Activated CD8-positive, alpha-beta T cell treated with anti-CD3 and anti-CD28 coated beads, Interleukin-2, amount 10 ng/mL, durations not matched to agents 7 days and 5 days (primary cell): ENCODE data around the gene BRPF3. TPM values are rescaled to one million over a fixed set of nuclear protein-coding genes. Genes with fewer than 3 reads are reported as not detected.
"Not testable (repeated sequence)": the region's sequence is repeated elsewhere in the genome, so short reads cannot be mapped to it uniquely, and the experiment has no call there.

Experiments used
- ATAC-seq: fragments of 150-1000 bp; cut with Tn5 transposase; one replicate; pipeline ENCODE4 v1.10.0; 2021; ENCODE audit warnings: moderate library complexity
- CTCF ChIA-PET: fragments of 350-600 bp; sonication (Branson Sonifier 250); formaldehyde crosslinking; loops from one replicate; lab custom pipeline; 2021; ENCODE audit warnings: antibody characterized with exemption; lab: Charles Lee
- POLR2A ChIA-PET: fragments of 350-600 bp; sonication (Branson Sonifier 250); formaldehyde crosslinking; loops from one replicate; lab custom pipeline; 2021; ENCODE audit warnings: antibody characterized with exemption; lab: Charles Lee
- DNase-seq: peaks from one replicate; pipeline ENCODE4 v3.0.0-alpha.2; 2020
- H3K27ac Mint-ChIP-seq: one replicate; pipeline ENCODE4 v1.8.0; 2021; ENCODE audit warnings: mild to moderate bottlenecking, mixed read lengths
- H3K27me3 Mint-ChIP-seq: one replicate; pipeline ENCODE4 v1.8.0; 2021; ENCODE audit warnings: low read depth, mixed read lengths
- H3K36me3 Mint-ChIP-seq: one replicate; pipeline ENCODE4 v1.8.0; 2021; ENCODE audit warnings: low read depth, mixed read lengths
- H3K4me1 Mint-ChIP-seq: one replicate; pipeline ENCODE4 v1.8.0; 2021; ENCODE audit warnings: low read depth, mixed read lengths
- H3K4me3 Mint-ChIP-seq: one replicate; pipeline ENCODE4 v1.8.0; 2021; ENCODE audit warnings: mild to moderate bottlenecking, mixed read lengths
- H3K9me3 Mint-ChIP-seq: one replicate; pipeline ENCODE4 v1.8.0; 2022; ENCODE audit warnings: mixed read lengths; ENCODE audit not compliant: insufficient read depth
- total RNA-seq, 2 experiments: library from RNA; stranded (reverse); gene quantifications; one replicate each; pipeline ENCODE4 v1.2.3, GENCODE V29; 2021

The BRPF3 gene
- total RNA-seq, 2 experiments from 2014 or later: 17.5 to 19.4 TPM

GRCh38 chr6:36218516-36218915, 22.0 kb downstream of the BRPF3 start:
- ATAC-seq, H3K9me3 Mint-ChIP-seq: not testable (repeated sequence)

GRCh38 chr6:36219081-36219480, 22.5 kb downstream of the BRPF3 start:
- no peak for DNase-seq
- no peak overlapping the region for H3K4me3 Mint-ChIP-seq
- ChIA-PET CTCF (no interaction called here), POLR2A (interaction anchor here (0.6 to 1.3 kb wide), 2 partner anchors 11 to 98 kb away, joined by 3 read pairs; no protein-coding TSS in a partner anchor)
- H3K36me3 Mint-ChIP-seq: peaks cover 32% of the 10 kb centered on the region
- no peaks in the 10 kb centered on the region for H3K9me3 Mint-ChIP-seq
- no peak overlapping the region for H3K27ac Mint-ChIP-seq
- no peaks in the 10 kb centered on the region for H3K4me1 Mint-ChIP-seq
- no peak for ATAC-seq
- H3K27me3 Mint-ChIP-seq: no peaks in the 10 kb centered on the region

More at GRCh38 chr6:36218516-36218915, 22.0 kb downstream of the BRPF3 start:
- not testable (repeated sequence) for DNase-seq, H3K4me3 Mint-ChIP-seq, H3K4me1 Mint-ChIP-seq, H3K27me3 Mint-ChIP-seq, H3K27ac Mint-ChIP-seq
- peaks cover 38% of the 10 kb centered on the region for H3K36me3 Mint-ChIP-seq
- POLR2A ChIA-PET: interaction anchor here (0.6 to 1.3 kb wide), 2 partner anchors 11 to 97 kb away, joined by 3 read pairs; no protein-coding TSS in a partner anchor
- CTCF ChIA-PET: interaction anchor here (0.9 to 1.6 kb wide), 2 partner anchors 9 to 84 kb away, joined by 4 to 6 read pairs; no protein-coding TSS in a partner anchor

GRCh38 chr6:36220226-36220625, 23.7 kb downstream of the BRPF3 start:
- H3K9me3 Mint-ChIP-seq: no peaks in the 10 kb centered on the region
- peaks cover 31% of the 10 kb centered on the region for H3K36me3 Mint-ChIP-seq
- H3K27ac Mint-ChIP-seq: no peak overlapping the region
- CTCF ChIA-PET: interaction anchor here (1.1 kb wide), 1 partner anchor 125 kb away, joined by 3 read pairs; no protein-coding TSS in a partner anchor
- no peak overlapping the region for H3K4me3 Mint-ChIP-seq
- no peaks in the 10 kb centered on the region for H3K27me3 Mint-ChIP-seq
- POLR2A ChIA-PET: no interaction called here
- ATAC-seq (no peak), DNase-seq (no peak)
- no peaks in the 10 kb centered on the region for H3K4me1 Mint-ChIP-seq

- Mint-ChIP-seq H3K27ac (no peak overlapping the region), H3K27me3 (no peaks in the 10 kb centered on the region), H3K36me3 (peaks cover 29% of the 10 kb centered on the region), H3K4me1 (no peaks in the 10 kb centered on the region), H3K4me3 (no peak overlapping the region), H3K9me3 (no peaks in the 10 kb centered on the region)
- DNase-seq: no peak
- POLR2A ChIA-PET: no interaction called here
- CTCF ChIA-PET: interaction anchor here (0.6 to 1.4 kb wide), 2 partner anchors 12 to 120 kb away, joined by 3 to 4 read pairs; no protein-coding TSS in a partner anchor
- ATAC-seq: no peak
Observed at GRCh38 chr6:36221674-36222073, 25.1 kb downstream of the BRPF3 start.

- H3K36me3 Mint-ChIP-seq: peaks cover 23% of the 10 kb centered on the region
- no peaks in the 10 kb centered on the region for H3K27me3 Mint-ChIP-seq
- H3K4me1 Mint-ChIP-seq: peaks cover 6% of the 10 kb centered on the region
- no peaks in the 10 kb centered on the region for H3K9me3 Mint-ChIP-seq
- DNase-seq (no peak), ATAC-seq (no peak)
- no peak overlapping the region for H3K4me3 Mint-ChIP-seq
- POLR2A ChIA-PET: no interaction called here
- CTCF ChIA-PET: no interaction called here
- no peak overlapping the region for H3K27ac Mint-ChIP-seq
Observed at GRCh38 chr6:36222924-36223323, 26.4 kb downstream of the BRPF3 start.

GRCh38 chr6:36223706-36224105, 27.2 kb downstream of the BRPF3 start:
- no peaks in the 10 kb centered on the region for H3K9me3 Mint-ChIP-seq
- ChIA-PET POLR2A (no interaction called here), CTCF (interaction anchor here (1.2 kb wide), 1 partner anchor 17 kb away, joined by 3 read pairs; no protein-coding TSS in a partner anchor)
- H3K36me3 Mint-ChIP-seq: peaks cover 23% of the 10 kb centered on the region
- H3K27ac Mint-ChIP-seq: no peak overlapping the region
- DNase-seq (no peak), ATAC-seq (no peak)
- no peak overlapping the region for H3K4me3 Mint-ChIP-seq
- peaks cover 12% of the 10 kb centered on the region for H3K4me1 Mint-ChIP-seq
- no peaks in the 10 kb centered on the region for H3K27me3 Mint-ChIP-seq

GRCh38 chr6:36224918-36225461, 28.4 kb downstream of the BRPF3 start:
- Mint-ChIP-seq H3K27ac (no peak overlapping the region), H3K27me3 (no peaks in the 10 kb centered on the region), H3K36me3 (peaks cover 23% of the 10 kb centered on the region), H3K4me3 (no peak overlapping the region), H3K4me1 (peaks cover 12% of the 10 kb centered on the region), H3K9me3 (no peaks in the 10 kb centered on the region)
- ATAC-seq (no peak), DNase-seq (no peak)
- ChIA-PET CTCF (interaction anchor here (1.2 kb wide), 1 partner anchor 18 kb away, joined by 3 read pairs; no protein-coding TSS in a partner anchor), POLR2A (no interaction called here)

- no peaks in the 10 kb centered on the region for H3K27me3 Mint-ChIP-seq
- ATAC-seq (no peak), DNase-seq (no peak)
- no peak overlapping the region for H3K4me3 Mint-ChIP-seq
- H3K9me3 Mint-ChIP-seq: no peaks in the 10 kb centered on the region
- ChIA-PET POLR2A (no interaction called here), CTCF (interaction anchor here (1.0 to 1.4 kb wide), 2 partner anchors 8 to 76 kb away, joined by 4 to 5 read pairs; no protein-coding TSS in a partner anchor)
- H3K4me1 Mint-ChIP-seq: peaks cover 12% of the 10 kb centered on the region
- H3K36me3 Mint-ChIP-seq: peaks cover 30% of the 10 kb centered on the region
- H3K27ac Mint-ChIP-seq: no peak overlapping the region
Observed at GRCh38 chr6:36226438-36227047, 30.0 kb downstream of the BRPF3 start.

GRCh38 chr6:36227379-36228228, 31.1 kb downstream of the BRPF3 start:
- H3K4me3 Mint-ChIP-seq: no peak overlapping the region
- H3K27ac Mint-ChIP-seq: no peak overlapping the region
- peaks cover 26% of the 10 kb centered on the region for H3K36me3 Mint-ChIP-seq
- no peaks in the 10 kb centered on the region for H3K27me3 Mint-ChIP-seq
- ATAC-seq (no peak), DNase-seq (no peak)
- no peaks in the 10 kb centered on the region for H3K9me3 Mint-ChIP-seq
- H3K4me1 Mint-ChIP-seq: peaks cover 12% of the 10 kb centered on the region
- CTCF ChIA-PET: interaction anchor here (0.7 to 1.4 kb wide), 3 partner anchors 9 to 199 kb away, joined by 3 to 5 read pairs (median 4); no protein-coding TSS in a partner anchor
- POLR2A ChIA-PET: no interaction called here

- DNase-seq (no peak), ATAC-seq (no peak)
- Mint-ChIP-seq H3K27me3 (no peaks in the 10 kb centered on the region), H3K36me3 (peaks cover 19% of the 10 kb centered on the region), H3K4me3 (no peak overlapping the region), H3K4me1 (peaks cover 12% of the 10 kb centered on the region), H3K27ac (no peak overlapping the region), H3K9me3 (no peaks in the 10 kb centered on the region)
- CTCF ChIA-PET: no interaction called here
- POLR2A ChIA-PET: no interaction called here
Observed at GRCh38 chr6:36229223-36229622, 32.7 kb downstream of the BRPF3 start.

GRCh38 chr6:36230371-36230770, 33.8 kb downstream of the BRPF3 start:
- DNase-seq (no peak), ATAC-seq (no peak)
- H3K27ac Mint-ChIP-seq: no peak overlapping the region
- H3K27me3 Mint-ChIP-seq: no peaks in the 10 kb centered on the region
- peaks cover 15% of the 10 kb centered on the region for H3K36me3 Mint-ChIP-seq
- no peaks in the 10 kb centered on the region for H3K9me3 Mint-ChIP-seq
- H3K4me1 Mint-ChIP-seq: peaks cover 20% of the 10 kb centered on the region
- CTCF ChIA-PET: no interaction called here
- POLR2A ChIA-PET: no interaction called here
- H3K4me3 Mint-ChIP-seq: no peak overlapping the region
